Activated T-helper 17 cell treated with anti-CD3 and anti-CD28 coated beads, Interleukin-2, amount 50 U/mL, for 72 hours (primary cell): Measurements from ENCODE around the gene TMEM161A. TPM values are rescaled to one million over a fixed set of nuclear protein-coding genes. Genes with fewer than 3 reads are reported as not detected.
"Not testable (repeated sequence)": the region's sequence is repeated elsewhere in the genome, so short reads cannot be mapped to it uniquely, and the experiment has no call there.

ENCODE experiments used
- ATAC-seq: fragments of 150-1000 bp; cut with Tn5 transposase; replicated peaks from 2 replicates; pipeline ENCODE4 v1.10.0; 2021; ENCODE audit warnings: mild to moderate bottlenecking, moderate library complexity
- H3K27ac Mint-ChIP-seq: one replicate; pipeline ENCODE4 v1.8.0; 2022; ENCODE audit warnings: mixed read lengths
- H3K27me3 Mint-ChIP-seq: one replicate; pipeline ENCODE4 v1.8.0; 2022; ENCODE audit warnings: mixed read lengths
- H3K36me3 Mint-ChIP-seq: one replicate; pipeline ENCODE4 v1.8.0; 2022; ENCODE audit warnings: low read depth, mild to moderate bottlenecking, mixed read lengths
- H3K4me1 Mint-ChIP-seq: one replicate; pipeline ENCODE4 v1.8.0; 2022; ENCODE audit warnings: mixed read lengths
- H3K4me3 Mint-ChIP-seq: one replicate; pipeline ENCODE4 v1.8.0; 2022; ENCODE audit warnings: mild to moderate bottlenecking, mixed read lengths
- H3K9me3 Mint-ChIP-seq: one replicate; pipeline ENCODE4 v1.8.0; 2022; ENCODE audit warnings: mixed read lengths
- total RNA-seq, 2 donors: library from RNA; stranded (reverse); gene quantifications; one replicate each; pipeline ENCODE4 v1.2.3, GENCODE V29; 2022

TMEM161A gene
- total RNA-seq, 2 donors from 2014 or later = 21.0 to 22.4 TPM

DNA sequence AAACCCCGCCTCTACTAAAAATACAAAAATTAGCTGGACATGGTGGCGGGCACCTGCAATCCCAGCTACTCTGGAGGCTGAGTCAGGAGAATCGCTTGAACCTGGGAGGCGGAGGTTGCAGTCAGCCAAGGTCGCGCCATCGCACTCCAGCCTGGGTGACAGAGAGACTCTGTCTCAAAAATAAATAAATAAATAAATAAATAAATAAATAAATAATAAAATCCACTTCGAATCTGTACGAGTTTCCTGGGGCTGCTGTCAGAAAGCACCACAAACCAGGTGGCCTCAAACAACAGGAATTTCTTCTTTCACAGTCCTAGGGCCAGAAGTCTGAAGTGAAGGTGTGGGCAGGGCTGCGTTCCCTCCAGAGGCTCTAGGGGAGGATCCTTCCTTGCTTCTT, 35.7 kb downstream of the TMEM161A start:
- H3K27me3 Mint-ChIP-seq, H3K27ac Mint-ChIP-seq, ATAC-seq, H3K4me1 Mint-ChIP-seq, H3K36me3 Mint-ChIP-seq, H3K4me3 Mint-ChIP-seq, H3K9me3 Mint-ChIP-seq: not testable (repeated sequence)

DNA sequence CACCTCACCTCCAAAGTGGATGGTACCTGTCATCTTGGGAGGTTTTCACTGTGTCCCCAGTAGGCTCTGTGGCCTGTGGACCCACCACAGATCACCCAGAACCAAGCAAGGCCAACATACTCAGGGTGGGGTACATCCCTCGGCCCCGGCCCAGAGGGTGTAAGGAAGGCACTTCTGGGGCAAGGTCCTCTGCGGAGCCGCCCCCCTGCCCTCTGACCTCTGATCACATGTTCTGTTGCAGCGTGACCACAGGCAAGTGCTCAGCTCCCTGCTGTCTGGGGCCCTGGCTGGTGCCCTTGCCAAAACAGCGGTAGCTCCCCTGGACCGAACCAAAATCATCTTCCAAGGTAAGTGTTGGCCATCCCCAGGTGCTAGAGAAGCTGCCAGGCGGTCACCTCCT, 36.7 kb downstream of the TMEM161A start:
- Mint-ChIP-seq H3K36me3 (peaks cover 6% of the 10 kb centered on the region), H3K4me1 (peaks cover 5% of the 10 kb centered on the region), H3K9me3 (no peaks in the 10 kb centered on the region), H3K27ac (no peak overlapping the region), H3K27me3 (no peaks in the 10 kb centered on the region), H3K4me3 (no peak overlapping the region)
- ATAC-seq = no peak

DNA sequence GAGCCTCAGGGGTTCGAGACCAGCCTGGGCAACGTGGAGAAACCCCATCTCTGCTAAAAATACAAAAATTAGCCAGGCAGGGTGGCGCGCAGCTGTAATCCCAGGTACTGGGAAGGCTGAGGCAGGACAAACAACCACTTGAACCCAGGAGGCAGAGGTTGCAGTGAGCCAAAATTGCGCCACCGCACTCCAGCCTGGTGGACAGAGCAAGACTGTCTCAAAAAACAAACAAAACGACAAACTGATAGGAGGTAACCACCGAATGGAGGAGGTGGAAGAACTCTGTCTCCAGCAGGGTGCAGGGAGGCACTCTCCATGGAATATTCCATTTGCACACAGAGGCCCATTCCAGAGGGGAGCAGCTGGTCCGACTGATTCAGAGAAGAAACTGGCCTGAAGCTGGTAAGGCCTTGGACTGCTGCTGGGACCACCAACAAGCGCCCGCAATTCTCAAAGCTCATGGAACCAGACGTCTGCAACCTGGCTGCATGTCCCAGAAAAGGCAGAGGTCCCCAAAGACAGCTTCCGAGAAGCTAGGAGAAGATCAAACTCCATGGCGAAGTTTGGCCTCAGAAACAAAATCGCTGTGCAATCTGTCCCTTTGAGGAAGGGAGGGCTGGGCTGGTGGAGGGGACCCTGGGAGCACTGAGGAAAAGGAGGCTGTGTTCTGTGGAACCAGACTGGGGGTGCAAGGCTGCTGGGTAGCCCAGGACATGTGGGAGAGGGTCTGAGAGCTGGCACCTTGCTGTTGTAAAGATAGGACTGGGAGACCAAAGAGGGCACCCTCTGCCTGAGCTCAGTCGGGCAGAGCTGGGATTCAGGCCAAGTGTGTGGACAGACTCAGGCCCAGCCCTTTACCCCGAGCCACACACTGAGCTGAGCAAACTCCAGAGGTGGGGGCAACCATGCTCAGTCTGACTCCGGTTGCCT, 39.3 kb downstream of the TMEM161A start:
- H3K4me1 Mint-ChIP-seq = peaks cover 5% of the 10 kb centered on the region
- no peak overlapping the region for H3K4me3 Mint-ChIP-seq
- no peaks in the 10 kb centered on the region for H3K27me3 Mint-ChIP-seq
- no peaks in the 10 kb centered on the region for H3K9me3 Mint-ChIP-seq
- ATAC-seq = no peak
- peaks cover 6% of the 10 kb centered on the region for H3K36me3 Mint-ChIP-seq
- no peak overlapping the region for H3K27ac Mint-ChIP-seq

DNA sequence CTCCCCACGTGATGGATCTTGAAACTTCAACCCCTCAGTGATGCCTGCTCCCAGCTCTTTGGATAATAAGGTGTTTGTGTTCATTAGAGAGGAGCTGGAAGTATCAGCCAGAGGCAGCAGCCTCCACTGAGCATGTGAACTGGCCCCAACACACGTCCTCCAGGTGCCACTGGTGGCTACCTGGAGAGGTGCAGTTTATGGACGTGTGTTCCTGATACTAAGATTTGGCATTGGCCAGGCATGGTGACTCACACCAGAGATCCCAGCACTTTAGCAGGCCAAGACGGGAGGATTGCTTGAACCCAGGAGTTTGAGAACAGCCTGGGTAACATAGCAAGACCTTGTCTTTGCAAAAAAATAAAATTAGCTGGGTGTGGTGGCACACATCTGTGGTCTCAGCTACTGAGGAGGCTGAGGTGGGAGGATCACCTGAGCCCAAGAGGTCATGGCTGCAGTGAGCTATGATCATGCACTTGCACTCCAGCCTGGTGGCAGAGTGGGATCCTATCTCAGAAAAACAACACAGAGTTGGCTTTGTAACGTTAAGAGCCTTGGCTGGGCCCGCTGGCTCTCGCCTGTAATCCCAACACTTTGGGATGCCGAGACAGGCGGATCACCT, 40.1 kb downstream of the TMEM161A start:
- Mint-ChIP-seq H3K27me3 (no peaks in the 10 kb centered on the region), H3K36me3 (peaks cover 6% of the 10 kb centered on the region), H3K27ac (no peak overlapping the region), H3K4me3 (no peak overlapping the region), H3K4me1 (peaks cover 5% of the 10 kb centered on the region), H3K9me3 (no peaks in the 10 kb centered on the region)
- ATAC-seq = no peak

DNA sequence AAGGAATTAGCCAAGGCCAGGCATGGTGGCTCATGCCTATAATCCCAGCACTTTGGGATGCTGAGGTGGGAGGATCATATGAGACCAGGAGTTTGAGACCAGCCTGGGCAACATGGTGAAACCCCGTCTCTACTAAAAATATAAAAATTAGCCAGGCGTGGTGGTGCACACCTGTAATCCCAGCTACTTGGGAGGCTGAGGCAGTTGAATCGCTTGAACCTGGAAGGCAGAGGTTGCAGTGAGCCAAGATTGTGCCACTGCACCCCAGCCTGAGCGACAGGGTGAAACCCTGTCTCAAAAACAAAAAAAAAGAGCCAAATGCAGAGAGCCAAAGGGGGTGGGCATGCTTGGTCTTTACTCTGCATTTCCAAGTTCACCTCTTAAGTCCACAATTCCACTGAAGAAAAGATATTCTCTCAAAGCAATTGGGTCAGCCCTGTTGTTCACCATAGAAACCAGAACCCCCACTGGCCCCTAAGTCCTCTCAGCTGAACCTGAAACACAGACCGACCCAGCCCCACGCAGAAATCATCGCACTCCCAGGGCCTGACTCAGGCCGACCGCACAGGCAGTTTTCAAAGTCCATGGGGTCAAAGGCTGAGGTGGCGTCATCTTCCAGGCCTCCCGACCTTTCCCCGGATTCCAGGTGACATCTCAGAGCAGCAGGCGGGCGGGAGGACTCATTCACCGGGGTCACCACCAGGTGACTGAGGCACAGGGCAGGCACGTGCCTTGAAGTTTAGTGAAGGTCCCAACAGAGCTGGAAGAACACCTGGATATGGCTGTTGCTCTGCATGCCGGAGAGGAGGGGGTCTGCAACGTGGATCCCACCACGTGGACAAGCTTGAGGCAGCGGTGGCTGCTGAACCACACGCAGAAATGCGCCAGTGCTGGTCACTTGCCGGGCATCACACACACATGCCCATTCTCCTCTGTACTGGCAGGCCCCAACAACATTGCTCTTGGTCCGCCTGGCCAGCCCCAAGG, 41.3 kb downstream of the TMEM161A start:
- Mint-ChIP-seq H3K9me3 (no peaks in the 10 kb centered on the region), H3K4me1 (peaks cover 5% of the 10 kb centered on the region), H3K27me3 (no peaks in the 10 kb centered on the region), H3K4me3 (no peak overlapping the region), H3K27ac (no peak overlapping the region), H3K36me3 (peaks cover 6% of the 10 kb centered on the region)
- ATAC-seq = no peak

DNA sequence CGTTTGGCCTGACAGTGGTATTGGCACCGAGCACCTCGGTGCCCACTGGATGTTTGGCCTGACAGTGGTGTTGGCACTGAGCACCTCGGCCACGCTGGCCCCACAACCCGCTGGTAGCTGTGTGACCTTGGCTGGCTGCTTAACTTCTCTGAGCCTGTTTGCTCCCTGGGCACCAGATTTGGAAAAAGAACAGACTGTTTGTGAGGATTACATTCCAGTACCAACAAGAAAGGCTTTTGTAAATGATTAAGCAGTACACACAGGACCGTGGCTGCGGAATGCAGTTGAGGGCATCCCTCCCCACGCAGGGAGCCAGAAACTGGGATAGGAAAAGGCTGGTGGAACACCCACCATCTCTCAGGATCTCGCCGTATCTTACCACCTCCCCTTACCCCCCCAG, 42.6 kb downstream of the TMEM161A start:
- no peak for ATAC-seq
- no peak overlapping the region for H3K27ac Mint-ChIP-seq
- H3K9me3 Mint-ChIP-seq = no peaks in the 10 kb centered on the region
- H3K27me3 Mint-ChIP-seq = no peaks in the 10 kb centered on the region
- peaks cover 6% of the 10 kb centered on the region for H3K36me3 Mint-ChIP-seq
- peaks cover 5% of the 10 kb centered on the region for H3K4me1 Mint-ChIP-seq
- H3K4me3 Mint-ChIP-seq = no peak overlapping the region

DNA sequence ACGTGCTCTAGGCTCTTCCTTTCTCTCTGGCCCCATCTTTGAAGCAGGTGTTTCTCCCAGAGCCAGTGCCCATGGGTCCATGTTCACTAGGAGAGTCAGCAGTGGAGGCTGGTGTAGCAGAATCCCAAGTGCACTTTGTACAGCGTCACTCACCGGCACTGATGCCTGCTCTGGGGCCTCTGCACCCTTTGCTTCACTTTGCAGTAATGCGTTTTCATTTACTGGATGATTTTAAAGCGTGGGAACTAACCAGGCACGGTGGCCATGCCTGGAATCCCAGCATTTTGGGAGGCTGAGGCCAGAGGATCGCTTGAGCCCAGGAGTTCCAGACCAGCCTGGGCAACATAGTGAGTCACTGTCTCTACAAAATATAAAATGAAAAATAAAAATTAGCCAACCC, 43.8 kb downstream of the TMEM161A start:
- ATAC-seq = no peak
- Mint-ChIP-seq H3K36me3 (no peaks in the 10 kb centered on the region), H3K27me3 (no peaks in the 10 kb centered on the region), H3K27ac (no peak overlapping the region), H3K9me3 (no peaks in the 10 kb centered on the region), H3K4me1 (no peaks in the 10 kb centered on the region), H3K4me3 (no peak overlapping the region)

DNA sequence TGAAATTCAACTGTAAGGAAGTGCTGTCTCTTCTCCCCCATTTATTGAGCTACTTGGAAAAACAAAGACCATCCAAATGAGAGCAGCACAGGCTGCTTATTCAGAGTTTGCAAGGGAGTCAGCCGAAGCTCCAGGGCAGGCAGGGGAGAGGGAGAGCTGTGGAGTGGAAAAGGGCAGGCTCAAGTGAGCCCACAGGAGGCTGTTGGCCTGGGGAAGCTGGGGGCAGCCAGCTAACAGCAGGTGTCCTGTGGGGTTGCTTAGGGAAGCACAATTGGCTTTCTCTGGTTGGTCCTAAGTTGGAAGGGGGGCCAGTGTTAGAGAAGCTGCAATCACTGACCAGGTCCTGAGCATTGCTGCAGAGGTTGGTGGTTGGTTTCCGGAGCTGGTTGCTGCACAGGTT, 50.6 kb downstream of the TMEM161A start:
- Mint-ChIP-seq H3K9me3 (no peaks in the 10 kb centered on the region), H3K4me3 (no peak overlapping the region), H3K27ac (no peak overlapping the region), H3K36me3 (peaks cover 7% of the 10 kb centered on the region), H3K4me1 (no peaks in the 10 kb centered on the region), H3K27me3 (no peaks in the 10 kb centered on the region)
- no peak for ATAC-seq

DNA sequence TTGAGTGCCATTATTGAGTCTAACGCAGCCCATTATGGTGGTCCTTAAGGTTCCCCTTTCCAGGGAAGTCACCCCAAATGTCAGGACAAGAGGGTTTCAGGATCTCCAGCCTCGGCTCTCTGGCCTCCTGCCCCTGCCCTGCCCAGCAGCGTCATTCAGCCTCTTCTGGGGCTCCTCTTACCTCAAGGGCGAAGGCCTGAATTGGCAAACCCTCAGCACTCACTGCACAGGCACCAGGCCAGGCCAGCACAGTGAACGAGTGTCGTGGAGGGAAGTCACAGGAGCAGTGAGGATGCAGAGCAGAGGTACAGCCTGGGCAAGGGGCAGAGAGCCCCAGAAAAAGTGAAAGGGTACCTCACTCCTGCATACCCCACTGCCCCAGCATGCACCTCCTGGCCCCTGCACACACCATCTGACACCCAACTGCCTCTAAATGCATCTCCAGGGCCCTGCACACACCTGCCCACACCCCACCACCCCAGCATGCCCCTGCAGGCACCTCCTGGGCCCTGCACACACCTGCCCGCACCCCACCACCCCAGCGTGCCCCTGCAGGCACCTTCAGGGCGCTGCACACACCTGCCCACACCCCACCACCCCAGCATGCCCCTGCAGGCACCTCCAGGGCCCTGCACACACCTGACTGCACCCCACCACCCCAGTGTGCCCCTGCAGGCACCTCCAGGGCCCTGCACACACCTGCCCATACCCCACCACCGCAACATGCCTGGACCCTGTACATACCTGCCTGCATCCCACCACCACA, 54.7 kb downstream of the TMEM161A start:
- no peak for ATAC-seq
- no peaks in the 10 kb centered on the region for H3K9me3 Mint-ChIP-seq
- H3K4me3 Mint-ChIP-seq = no peak overlapping the region
- no peaks in the 10 kb centered on the region for H3K27me3 Mint-ChIP-seq
- H3K27ac Mint-ChIP-seq = no peak overlapping the region
- peaks cover under 1% of the 10 kb centered on the region for H3K4me1 Mint-ChIP-seq
- H3K36me3 Mint-ChIP-seq = peaks cover 7% of the 10 kb centered on the region

DNA sequence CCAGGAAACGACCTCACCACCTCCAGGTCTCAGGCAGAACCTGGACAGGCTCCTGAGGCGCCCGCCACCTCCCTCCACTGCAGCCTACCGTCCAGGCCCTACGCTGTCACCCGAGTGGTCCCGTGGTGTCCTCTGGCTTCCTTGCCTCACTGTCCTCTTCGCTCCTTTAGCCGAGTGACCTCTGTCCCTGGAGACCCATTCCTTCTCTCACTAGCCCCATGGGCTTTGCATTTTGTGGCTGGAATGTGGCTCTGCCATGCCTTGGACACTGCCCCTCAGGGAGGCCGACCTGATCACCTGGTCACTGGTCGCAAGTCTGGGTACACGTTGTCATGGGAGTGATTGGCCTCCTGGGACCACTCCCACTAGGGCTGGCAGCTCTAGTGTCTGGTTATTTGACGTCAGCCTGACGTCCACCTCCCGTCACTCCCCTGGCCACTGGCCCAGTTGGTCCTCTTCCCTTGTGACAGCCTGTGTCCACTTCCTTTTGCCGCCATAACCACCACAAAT, 56.6 kb downstream of the TMEM161A start:
- Mint-ChIP-seq H3K36me3 (peaks cover 8% of the 10 kb centered on the region), H3K4me1 (peaks cover 5% of the 10 kb centered on the region), H3K4me3 (no peak overlapping the region), H3K9me3 (no peaks in the 10 kb centered on the region), H3K27ac (peak overlapping the region; percentile 14), H3K27me3 (no peaks in the 10 kb centered on the region)
- ATAC-seq = no peak

DNA sequence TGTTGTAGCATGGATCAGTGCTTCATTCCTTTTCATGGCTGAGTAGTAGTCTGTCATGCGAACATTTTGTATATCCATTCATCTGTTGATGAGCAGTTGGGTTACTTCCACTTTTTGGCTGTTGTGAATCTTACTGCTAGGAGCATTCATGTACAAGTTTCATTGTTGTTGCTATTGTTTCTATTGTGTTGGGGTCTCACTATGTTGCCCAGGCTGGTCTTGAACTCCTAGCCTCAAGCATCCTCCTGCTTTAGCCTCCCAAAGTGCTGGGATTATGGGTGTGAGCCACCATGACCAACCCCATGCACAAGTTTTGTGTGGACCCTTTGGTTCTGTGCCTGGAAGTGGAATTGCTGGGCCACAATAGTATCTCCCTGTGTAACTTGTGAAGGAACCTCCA, 58.7 kb downstream of the TMEM161A start:
- Mint-ChIP-seq H3K9me3 (no peaks in the 10 kb centered on the region), H3K27me3 (no peaks in the 10 kb centered on the region), H3K4me1 (peaks cover 5% of the 10 kb centered on the region), H3K4me3 (no peak overlapping the region), H3K27ac (no peak overlapping the region), H3K36me3 (peaks cover 9% of the 10 kb centered on the region)
- ATAC-seq = no peak

DNA sequence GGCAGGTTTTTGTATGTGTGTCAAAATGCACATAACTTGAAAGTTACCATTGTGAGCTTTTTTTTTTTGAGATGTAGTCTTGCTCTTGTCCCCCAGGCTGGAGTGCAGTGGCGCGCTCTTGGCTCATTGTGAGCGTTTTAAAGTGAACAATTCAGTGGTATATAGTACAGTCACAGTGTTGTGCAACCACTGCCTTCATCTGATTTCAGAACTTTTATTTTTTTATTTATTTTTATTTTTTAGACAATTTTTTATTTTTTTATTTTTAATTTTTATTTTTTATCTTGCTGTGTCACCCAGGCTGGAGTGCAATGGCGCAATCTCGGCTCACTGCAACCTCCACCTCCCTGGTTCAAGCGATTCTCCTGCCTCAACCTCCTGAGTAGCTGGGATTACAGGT, 59.5 kb downstream of the TMEM161A start:
- Mint-ChIP-seq H3K4me3 (no peak overlapping the region), H3K27me3 (no peaks in the 10 kb centered on the region), H3K9me3 (no peaks in the 10 kb centered on the region), H3K27ac (no peak overlapping the region), H3K4me1 (peaks cover 5% of the 10 kb centered on the region), H3K36me3 (peaks cover 9% of the 10 kb centered on the region)
- ATAC-seq = no peak

DNA sequence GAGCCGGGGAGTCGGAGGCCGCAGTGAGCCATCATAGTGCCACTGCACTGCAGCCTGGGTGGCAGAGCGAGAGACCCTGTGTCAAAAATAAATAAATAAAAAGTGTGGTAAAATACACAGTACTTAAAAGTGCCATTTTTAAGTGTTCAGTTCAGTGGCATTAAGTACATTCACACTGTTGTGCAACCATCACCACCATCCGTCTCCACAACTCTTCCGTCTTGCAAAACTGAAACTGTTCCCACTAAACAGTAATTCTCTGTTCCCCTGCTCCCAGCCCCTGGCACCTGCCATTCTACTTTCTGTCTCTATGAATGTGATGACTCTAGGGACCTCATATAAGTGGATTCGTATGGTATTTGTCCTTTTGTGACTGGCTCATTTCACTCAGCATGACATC, 61.2 kb downstream of the TMEM161A start:
- H3K27me3 Mint-ChIP-seq = no peaks in the 10 kb centered on the region
- H3K36me3 Mint-ChIP-seq = peaks cover 17% of the 10 kb centered on the region
- peaks cover 10% of the 10 kb centered on the region for H3K4me1 Mint-ChIP-seq
- ATAC-seq = no peak
- no peak overlapping the region for H3K4me3 Mint-ChIP-seq
- no peak overlapping the region for H3K27ac Mint-ChIP-seq
- no peaks in the 10 kb centered on the region for H3K9me3 Mint-ChIP-seq

DNA sequence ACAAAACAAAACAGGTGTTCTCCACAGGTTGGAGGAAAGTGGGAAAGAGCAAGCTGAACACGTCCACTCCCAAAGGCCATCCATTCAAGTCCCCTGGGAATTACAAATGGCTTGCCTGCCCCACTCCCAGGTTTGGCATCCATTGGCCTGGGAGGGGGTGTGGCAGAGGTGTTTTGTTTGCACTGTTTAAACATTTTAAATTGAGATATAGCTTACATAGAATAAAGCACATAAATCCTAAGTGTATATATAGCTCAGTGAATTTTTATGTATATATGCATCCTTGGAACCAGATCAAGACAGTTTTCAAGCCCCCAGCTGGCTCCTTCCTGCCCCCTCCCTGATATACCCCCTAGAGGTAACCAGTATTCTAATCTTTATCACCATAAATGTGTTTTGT, 61.8 kb downstream of the TMEM161A start:
- ATAC-seq = no peak
- Mint-ChIP-seq H3K4me1 (peaks cover 10% of the 10 kb centered on the region), H3K4me3 (no peak overlapping the region), H3K27ac (no peak overlapping the region), H3K36me3 (peaks cover 17% of the 10 kb centered on the region), H3K27me3 (no peaks in the 10 kb centered on the region), H3K9me3 (no peaks in the 10 kb centered on the region)
